Upper lobe of left lung (tissue), 6 donors: ENCODE data around the gene IPCEF1. TPM values are rescaled to one million over a fixed set of nuclear protein-coding genes. Genes with fewer than 3 reads are reported as not detected.

Source experiments
- ATAC-seq, 2 donors: fragments of 200-7000 bp; cut with Tn5 transposase; one replicate each; pipeline ENCODE4 v1.9.1; 2022; ENCODE audit warnings: mild to moderate bottlenecking in 2 of 2, moderate library complexity in 2 of 2; ENCODE audit not compliant: low FRiP score in 2 of 2
- DNase-seq, 2 donors: peaks; one replicate each; pipeline ENCODE4 v3.0.0-alpha.2; 2019 to 2020
- H3K27ac ChIP-seq, 4 donors: fragments of 200-600 bp; sonication (generic); one replicate each; pipeline ENCODE4 v1.5.1; 2016 to 2019
- H3K27me3 ChIP-seq, 4 donors: fragments of 200-600 bp; sonication (generic); one replicate each; pipeline ENCODE4 v1.5.1; 2017 to 2019
- H3K36me3 ChIP-seq, 4 donors: fragments of 200-600 bp; sonication (generic); one replicate each; pipeline ENCODE4 v1.5.1; 2016 to 2019
- H3K4me1 ChIP-seq, 4 donors: fragments of 200-600 bp; sonication (generic); one replicate each; pipeline ENCODE4 v1.5.1; 2018 to 2019
- H3K4me3 ChIP-seq, 4 donors: fragments of 200-600 bp; sonication (generic); one replicate each; pipeline ENCODE4 v1.5.1; 2017 to 2019; ENCODE audit warnings: mild to moderate bottlenecking in 2 of 4, moderate library complexity in 1 of 4
- H3K9me3 ChIP-seq, 4 donors: fragments of 200-600 bp; sonication (generic); one replicate each; pipeline ENCODE4 v1.5.1; 2018 to 2019
- CTCF ChIP-seq, 6 experiments: fragments of 450-650 bp in 4 of 6; fragments of 200-600 bp in 2 of 6; sonication (generic) in 2 of 6; IDR thresholded peaks; one replicate each; pipeline ENCODE4 v1.5.1; 2016 to 2019; ENCODE audit warnings: antibody characterized with exemption in 6 of 6
- EP300 ChIP-seq, 4 donors: sonication (generic); formaldehyde crosslinking; IDR thresholded peaks; one replicate each; pipeline ENCODE4 v1.5.1; 2017; ENCODE audit warnings: antibody characterized with exemption in 4 of 4, control low read depth in 2 of 4
- POLR2A ChIP-seq, 4 donors: fragments of 450-650 bp; IDR thresholded peaks; one replicate each; pipeline ENCODE4 v1.5.1; 2016 to 2017; ENCODE audit warnings: antibody characterized with exemption in 4 of 4, mild to moderate bottlenecking in 2 of 4
- POLR2AphosphoS5 ChIP-seq, 2 donors: sonication (generic); formaldehyde crosslinking; IDR thresholded peaks; one replicate each; pipeline ENCODE4 v1.5.1; 2017; ENCODE audit warnings: antibody characterized with exemption in 2 of 2
- WGBS, 2 donors: methylation state at CpG; one replicate each; pipeline ENCODE4 v1.1.5; 2017 to 2018; 5-methylcytosine and 5-hydroxymethylcytosine counted together
- total RNA-seq, 6 donors: library from RNA; depleted of rRNA in 4 of 6; stranded (reverse); fragments of >200 nt in 4 of 6; gene quantifications; one replicate each; pipeline versions ENCODE4 v1.1.0 to v1.2.1, GENCODE V29; 2016 to 2021
- donor health status: DM: no; HTN: no; CAD: no; lungs with moderate emphysema.
- donor health status: DM: no; HTN: yes; CAD: no; lungs with severe emphysema.

The IPCEF1 gene
- total RNA-seq, 6 donors from 2014 or later, result 1.0 to 5.5 (median 4.0) TPM

GRCh38 chr6:154345811-154346210 is 10.8 kb downstream of the IPCEF1 start:
- Histone ChIP-seq H3K27ac (no peak overlapping the region), H3K27me3 (no peaks in the 10 kb centered on the region), H3K9me3 (no peaks in the 10 kb centered on the region), H3K4me3 (no peak overlapping the region), H3K36me3 (no peaks in the 10 kb centered on the region), H3K4me1 (peaks cover 0 to 6% (median 4%) of the 10 kb centered on the region in 4 donors)
- WGBS, 2 donors, result 82 to 94% methylated on average over 4 of the region's 4 CpGs
- no peak for TF ChIP-seq POLR2A (IDR thresholded peaks at IDR 0.05)
- TF ChIP-seq POLR2AphosphoS5 (IDR thresholded peaks at IDR 0.05), result no peak
- no peak for TF ChIP-seq EP300 (IDR thresholded peaks at IDR 0.05)
- no peak for TF ChIP-seq CTCF (IDR thresholded peaks at IDR 0.05)
- DNase-seq, result no peak
- no peak for ATAC-seq

- H3K27ac ChIP-seq, result peak overlapping the region in 3 of 4 donors; percentile 0 to 44 (median 18)
- peaks cover 0 to 6% (median 4%) of the 10 kb centered on the region in 4 donors for H3K4me1 ChIP-seq
- TF ChIP-seq EP300 (IDR thresholded peaks at IDR 0.05) (peak in 1 of 4 donors; percentile 39), POLR2AphosphoS5 (IDR thresholded peaks at IDR 0.05) (no peak), POLR2A (IDR thresholded peaks at IDR 0.05) (no peak), CTCF (IDR thresholded peaks at IDR 0.05) (peak in 4 of 6 experiments; percentile 16 to 65 (median 59))
- WGBS, 2 donors, result 58 to 61% methylated on average over 15 to 16 of the region's 16 CpGs
- ATAC-seq (peak; percentile 67 to 94), DNase-seq (peak; percentile 40 to 87)
- H3K27me3 ChIP-seq, result no peaks in the 10 kb centered on the region
- H3K9me3 ChIP-seq, result no peaks in the 10 kb centered on the region
- no peaks in the 10 kb centered on the region for H3K36me3 ChIP-seq
- H3K4me3 ChIP-seq, result peak overlapping the region in 1 of 4 donors; percentile 1
These were observed 12.9 kb downstream of the IPCEF1 start for GRCh38 chr6:154343473-154344308.

- no peaks in the 10 kb centered on the region for H3K27me3 ChIP-seq
- ATAC-seq, result no peak
- no peak overlapping the region for H3K27ac ChIP-seq
- no peak for TF ChIP-seq POLR2A (IDR thresholded peaks at IDR 0.05)
- TF ChIP-seq CTCF (IDR thresholded peaks at IDR 0.05), result no peak
- TF ChIP-seq POLR2AphosphoS5 (IDR thresholded peaks at IDR 0.05), result no peak
- no peak for TF ChIP-seq EP300 (IDR thresholded peaks at IDR 0.05)
- H3K9me3 ChIP-seq, result no peaks in the 10 kb centered on the region
- no peak overlapping the region for H3K4me3 ChIP-seq
- H3K36me3 ChIP-seq, result no peaks in the 10 kb centered on the region
- no peak for DNase-seq
- 72 to 75% methylated on average over 5 of the region's 5 CpGs for WGBS, 2 donors
- H3K4me1 ChIP-seq, result peaks cover 0 to 6% (median 4%) of the 10 kb centered on the region in 4 donors
These were observed 14.7 kb downstream of the IPCEF1 start for GRCh38 chr6:154341871-154342270.

GRCh38 chr6:154341336-154341735 is 15.3 kb downstream of the IPCEF1 start:
- 59 to 62% methylated on average over 4 of the region's 4 CpGs for WGBS, 2 donors
- ATAC-seq, result peak in 1 of 2 donors; percentile 34
- no peak for DNase-seq

More at GRCh38 chr6:154341336-154341735, 15.3 kb downstream of the IPCEF1 start:
- H3K27me3 ChIP-seq, result no peaks in the 10 kb centered on the region
- H3K4me3 ChIP-seq, result no peak overlapping the region
- peaks cover 0 to 6% (median 4%) of the 10 kb centered on the region in 4 donors for H3K4me1 ChIP-seq
- no peak overlapping the region for H3K27ac ChIP-seq
- TF ChIP-seq POLR2AphosphoS5 (IDR thresholded peaks at IDR 0.05) (no peak), EP300 (IDR thresholded peaks at IDR 0.05) (no peak), CTCF (IDR thresholded peaks at IDR 0.05) (no peak), POLR2A (IDR thresholded peaks at IDR 0.05) (no peak)
- H3K36me3 ChIP-seq, result no peaks in the 10 kb centered on the region
- no peaks in the 10 kb centered on the region for H3K9me3 ChIP-seq
